Fibroblast of gingiva (primary cell): ENCODE data around the gene ARRDC2.
"Not testable (repeated sequence)": the region's sequence is repeated elsewhere in the genome, so short reads cannot be mapped to it uniquely, and the experiment has no call there.

Source experiments
- DNase-seq: peaks from one replicate; pipeline ENCODE4 v3.0.0-alpha.2; 2011; ENCODE audit warnings: low read depth

The ARRDC2 gene

GRCh38 chr19:18016209-18016910 is 8.4 kb downstream of the ARRDC2 start:
- no peak for DNase-seq

- DNase-seq, result no peak
These were observed 9.5 kb downstream of the ARRDC2 start for GRCh38 chr19:18017275-18018083.

GRCh38 chr19:18020212-18021085 is 12.5 kb downstream of the ARRDC2 start:
- peak; percentile 53 for DNase-seq

DNA sequence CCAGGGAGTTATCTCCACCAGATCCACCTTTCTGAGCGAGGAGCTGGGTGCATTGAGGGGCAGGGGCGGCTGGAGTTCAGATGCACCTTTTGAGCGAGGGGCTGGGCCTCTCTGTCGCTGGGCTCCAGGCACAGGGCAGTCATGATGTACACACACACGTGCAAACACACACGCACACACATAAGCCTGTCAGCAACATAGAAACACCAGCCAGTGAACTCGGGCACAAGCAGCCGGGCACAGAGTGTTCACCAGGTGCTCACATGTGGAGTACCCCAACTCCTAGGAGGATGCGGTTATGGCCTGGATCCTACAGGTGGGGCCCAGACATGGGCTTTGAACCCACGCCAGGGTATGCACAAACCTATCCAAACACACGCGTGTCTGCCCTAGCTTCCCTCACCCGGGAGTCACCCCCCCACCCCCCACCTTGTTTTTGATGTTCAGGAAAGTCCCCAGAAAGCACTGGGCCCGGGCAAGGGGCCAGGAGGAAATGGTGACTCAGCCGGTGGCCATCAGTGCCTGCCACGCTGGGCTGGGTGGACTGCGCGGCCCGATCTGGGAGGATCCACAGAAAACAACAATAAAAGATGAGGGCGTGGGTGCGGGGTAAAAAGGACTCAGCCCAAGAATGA is 13.3 kb downstream of the ARRDC2 start:
- DNase-seq, result peak; percentile 76

DNA sequence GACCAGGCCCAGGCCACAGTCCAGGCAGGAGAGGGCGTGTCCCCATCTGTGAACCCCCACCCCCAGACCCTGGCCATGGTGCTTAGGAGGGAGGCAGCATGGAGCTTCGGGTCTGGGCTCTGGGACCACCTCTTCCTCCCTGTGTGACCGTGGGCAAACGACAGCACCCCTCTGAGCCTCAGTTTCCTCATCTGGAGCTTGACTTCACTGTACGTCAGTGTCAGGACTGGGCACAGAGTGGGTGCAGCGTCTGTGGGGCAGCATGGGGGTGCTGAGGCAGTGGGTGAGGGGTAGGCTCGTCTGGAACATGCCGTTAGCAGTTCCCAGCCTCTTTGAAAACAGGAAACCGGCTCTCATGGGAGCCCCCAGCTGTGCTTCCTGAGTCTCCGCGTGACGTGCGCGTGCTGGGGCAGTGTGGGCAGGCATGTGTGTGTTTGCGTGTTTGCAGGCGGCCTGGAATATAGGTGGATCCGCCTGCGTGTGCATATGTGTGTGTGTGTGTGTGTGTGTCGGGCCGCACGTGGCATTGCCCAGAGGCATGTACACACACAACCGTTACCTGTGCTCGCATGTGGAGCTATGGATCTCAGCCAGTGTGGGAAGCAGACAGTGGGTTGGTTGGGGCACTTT is 15.8 kb downstream of the ARRDC2 start:
- peak; percentile 41 for DNase-seq

DNA sequence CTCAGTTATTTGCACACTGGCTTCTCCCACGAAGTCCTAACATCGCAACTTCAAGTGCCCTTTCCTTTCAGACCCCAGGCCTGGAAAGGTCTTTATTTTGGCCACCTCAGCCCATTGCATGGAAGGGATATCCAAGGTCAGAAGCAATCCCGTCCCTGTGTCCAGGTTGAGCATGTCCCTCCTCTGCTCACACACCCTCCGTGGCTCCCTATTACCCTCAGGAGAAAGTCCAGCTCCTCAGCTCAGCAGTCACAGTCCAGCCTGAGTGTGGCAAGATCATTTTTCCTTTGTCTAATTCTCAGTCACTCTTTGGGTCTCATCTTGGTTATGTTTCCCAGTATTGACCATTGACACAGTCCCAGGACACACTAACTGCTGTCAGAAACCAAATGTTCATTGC is 19.2 kb downstream of the ARRDC2 start:
- DNase-seq, result no peak

- DNase-seq, result peak; percentile 64
These were observed 21.8 kb downstream of the ARRDC2 start for GRCh38 chr19:18029617-18030338.

- DNase-seq, result not testable (repeated sequence)
These were observed 23.4 kb downstream of the ARRDC2 start for GRCh38 chr19:18031401-18031800.

- not testable (repeated sequence) for DNase-seq
These were observed 24.1 kb downstream of the ARRDC2 start for GRCh38 chr19:18032102-18032501.

DNA sequence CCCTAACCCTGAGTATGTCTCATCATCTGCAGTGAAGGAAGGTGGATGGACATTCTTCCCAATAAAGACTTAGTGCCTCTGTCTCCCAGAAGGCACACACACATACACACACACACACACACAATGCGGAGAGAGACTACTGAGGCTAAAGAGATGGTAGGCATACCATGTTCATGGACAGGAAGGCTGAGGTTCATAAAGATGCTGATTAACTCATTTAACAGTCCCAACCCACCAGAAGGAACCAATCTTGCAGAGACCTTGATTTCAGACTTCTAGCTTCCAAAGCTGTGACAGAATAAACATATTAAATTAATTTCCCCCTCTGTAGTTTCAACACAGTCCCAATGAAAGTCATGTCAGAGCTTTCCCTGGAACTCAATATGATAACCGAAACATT is 33.1 kb downstream of the ARRDC2 start:
- DNase-seq, result no peak

GRCh38 chr19:18043676-18044075 is 35.7 kb downstream of the ARRDC2 start:
- DNase-seq, result no peak

DNA sequence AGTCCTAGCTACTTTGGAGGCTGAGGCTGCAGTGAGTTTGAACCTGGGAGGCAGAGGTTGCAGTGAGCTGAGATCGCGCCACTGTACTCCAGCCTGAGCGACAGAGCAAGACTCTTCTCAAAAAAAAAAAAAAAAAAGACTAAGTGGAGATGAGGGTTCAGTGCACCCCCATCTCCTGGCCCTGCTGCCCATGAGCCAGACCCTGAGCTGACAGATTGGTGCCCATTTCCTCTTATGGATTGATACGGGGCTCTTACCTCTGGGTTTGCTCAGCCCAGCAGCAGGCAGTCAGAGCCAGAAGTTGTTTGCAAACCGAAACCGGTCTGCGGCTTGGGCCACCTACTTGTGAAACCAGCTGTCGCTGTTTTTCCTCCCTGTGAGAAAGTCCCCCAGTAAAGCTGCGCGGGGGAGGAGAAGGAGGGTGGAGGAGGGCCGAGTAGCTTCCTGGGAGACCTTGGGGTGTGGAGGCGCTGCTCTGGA is 36.9 kb downstream of the ARRDC2 start:
- peak; percentile 66 for DNase-seq

DNA sequence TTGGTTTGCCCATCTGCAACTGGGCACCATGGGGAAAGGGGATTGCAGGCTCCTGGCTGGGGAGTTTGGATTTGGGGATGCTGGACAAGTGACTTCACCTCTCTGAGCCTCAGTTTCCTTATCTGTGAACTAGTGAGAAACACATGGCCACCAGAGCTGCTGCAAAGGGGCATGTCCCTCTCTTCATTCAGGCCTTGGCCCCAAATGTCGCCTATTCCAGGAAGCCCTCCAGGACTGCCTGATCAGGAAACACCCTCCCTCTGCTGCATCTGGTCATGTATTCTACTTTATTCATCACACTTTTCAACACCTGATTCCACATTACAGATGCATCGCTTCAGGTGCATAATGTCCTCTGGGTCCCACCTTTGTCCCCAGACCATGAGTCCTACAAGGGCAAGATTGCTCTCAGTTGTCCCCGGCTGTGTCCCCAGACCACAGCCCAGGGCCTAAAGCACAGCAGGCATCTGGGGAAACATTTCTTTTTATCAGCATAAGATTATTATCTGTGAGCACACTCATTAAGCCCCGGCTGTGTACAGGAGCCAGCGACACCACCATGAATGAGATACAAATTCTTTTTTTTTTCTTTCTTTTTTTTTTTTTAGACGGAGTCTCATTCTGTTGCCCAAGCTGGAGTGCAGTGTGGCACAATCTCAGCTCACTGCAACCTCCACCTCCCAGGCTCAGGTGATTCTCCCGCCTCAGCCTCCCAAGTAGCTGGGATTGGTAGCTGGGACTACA is 37.5 kb downstream of the ARRDC2 start:
- no peak for DNase-seq

DNA sequence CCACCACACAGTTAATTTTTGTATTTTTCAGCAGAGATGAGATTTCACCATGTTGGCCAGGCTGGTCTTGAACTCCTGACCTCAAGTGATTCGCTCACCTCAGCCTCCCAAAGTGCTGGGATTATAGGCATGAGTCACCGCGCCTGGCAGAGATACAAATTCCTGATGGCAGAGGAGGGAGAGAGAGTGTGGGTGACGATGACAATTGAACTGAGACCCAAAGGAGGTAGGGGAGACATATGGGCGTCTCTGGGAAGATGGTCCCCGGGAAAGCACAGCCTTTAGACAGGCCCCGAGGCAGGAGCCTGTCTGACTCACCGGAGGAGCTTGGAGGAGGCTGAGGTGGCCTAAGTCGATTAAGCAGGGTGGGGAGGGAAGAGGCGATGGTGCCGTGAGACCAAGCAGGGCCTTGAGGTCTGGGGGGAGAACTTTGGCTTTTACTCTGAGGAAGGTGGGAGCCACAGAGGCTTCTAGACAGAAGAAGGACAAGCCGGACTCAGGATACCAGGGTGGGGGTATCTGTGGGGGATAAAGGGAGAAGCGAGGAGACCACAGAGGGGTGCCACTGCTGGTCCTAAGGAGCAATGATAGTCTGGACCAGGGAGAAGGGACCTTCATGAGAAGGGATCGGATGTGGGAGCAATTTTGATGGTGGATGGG is 38.2 kb downstream of the ARRDC2 start:
- DNase-seq, result peak; percentile 61

GRCh38 chr19:18049385-18049784 is 41.4 kb downstream of the ARRDC2 start:
- DNase-seq, result peak; percentile 45

- no peak for DNase-seq
These were observed 43.9 kb downstream of the ARRDC2 start for GRCh38 chr19:18051887-18052286.

GRCh38 chr19:18053576-18054219 is 45.7 kb downstream of the ARRDC2 start:
- peak; percentile 92 for DNase-seq

- no peak for DNase-seq
These were observed 48.0 kb downstream of the ARRDC2 start for GRCh38 chr19:18055967-18056366.

- peak; percentile 14 for DNase-seq
These were observed 49.6 kb downstream of the ARRDC2 start for GRCh38 chr19:18057557-18057956.
